K562 (cell line): ENCODE data around the gene YBEY. TPM values are rescaled to one million over a fixed set of nuclear protein-coding genes. Genes with fewer than 3 reads are reported as not detected.
A peak's percentile ranks its signal among the peaks of the same experiment; 100 is the strongest.

ENCODE experiments used
- CHD1 ChIP-seq: fragments of 200-600 bp; sonication (generic); IDR thresholded peaks from one replicate; pipeline ENCODE4 v1.6.1; 2012; ENCODE audit warnings: mild to moderate bottlenecking, moderate library complexity, low read length, inconsistent platforms
- CUX1 ChIP-seq: fragments of 200-800 bp; sonication (Bioruptor generic); IDR thresholded peaks from 2 replicates; pipeline ENCODE4 v1.6.1; 2016; ENCODE audit warnings: missing genetic modification characterization, missing compliant biosample characterization
- CXXC5 ChIP-seq: fragments of 250-450 bp; sonication (Bioruptor Pico); IDR thresholded peaks from 2 replicates; pipeline ENCODE4 v1.8.0; 2022; ENCODE audit warnings: inconsistent platforms, mild to moderate bottlenecking, moderate library complexity
- ELF2 ChIP-seq: fragments of 250-450 bp; sonication (Bioruptor Pico); IDR thresholded peaks from 2 replicates; pipeline ENCODE4 v1.5.0; 2021; ENCODE audit warnings: mild to moderate bottlenecking
- ELK3 ChIP-seq: fragments of 450-650 bp; formaldehyde crosslinking; IDR thresholded peaks from 2 replicates; pipeline ENCODE4 v1.4.0; 2020; ENCODE audit warnings: mild to moderate bottlenecking
- GABPA ChIP-seq: fragments of 200-800 bp; sonication (Bioruptor generic); conservative IDR thresholded peaks from 2 replicates; pipeline ENCODE4 v1.6.1; 2016; ENCODE audit warnings: low read depth, missing genetic modification characterization, missing compliant biosample characterization
- GATA2 ChIP-seq: sonication (generic); formaldehyde crosslinking; IDR thresholded peaks from 2 replicates; pipeline ENCODE4 v1.4.0; 2020; ENCODE audit warnings: mild to moderate bottlenecking, missing genetic modification reagents
- HLTF ChIP-seq: fragments of 450-650 bp; IDR thresholded peaks from 2 replicates; pipeline ENCODE4 v1.6.1; 2016
- HMGXB4 ChIP-seq: sonication (generic); formaldehyde crosslinking; IDR thresholded peaks from 2 replicates; pipeline ENCODE4 v1.8.1; 2023; ENCODE audit warnings: mild to moderate bottlenecking, missing genetic modification reagents
- IRF9 ChIP-seq: fragments of 450-650 bp; IDR thresholded peaks from 2 replicates; pipeline ENCODE4 v1.6.1; 2016; ENCODE audit warnings: missing biosample characterization, missing genetic modification characterization
- KLF6 ChIP-seq: fragments of 250-450 bp; sonication (Bioruptor Pico); IDR thresholded peaks from 2 replicates; pipeline ENCODE4 v1.4.0; 2020; ENCODE audit warnings: mild to moderate bottlenecking, moderate library complexity, borderline replicate concordance
- PHB ChIP-seq: fragments of 250-450 bp; sonication (Bioruptor Pico); IDR thresholded peaks from 2 replicates; pipeline ENCODE4 v1.5.0; 2021
- POLR2AphosphoS5 ChIP-seq: IDR thresholded peaks from 2 replicates; pipeline ENCODE4 v1.6.1; 2011; ENCODE audit warnings: mild to moderate bottlenecking, low read depth, low read length, moderate library complexity; ENCODE audit not compliant: control insufficient read depth, insufficient read depth
- SAFB ChIP-seq: fragments of 200-400 bp; formaldehyde crosslinking; IDR thresholded peaks from 2 replicates; pipeline ENCODE4 v1.6.1; 2017; ENCODE audit warnings: low read depth, low read length, borderline replicate concordance
- SOX6 ChIP-seq: fragments of 450-650 bp; IDR thresholded peaks from 2 replicates; pipeline ENCODE4 v1.6.1; 2014; ENCODE audit warnings: mild to moderate bottlenecking
- SRSF9 ChIP-seq: fragments of 200-400 bp; formaldehyde crosslinking; IDR thresholded peaks from 2 replicates; pipeline ENCODE4 v1.6.1; 2017; ENCODE audit warnings: low read depth, low read length, borderline replicate concordance
- XRCC3 ChIP-seq: fragments of 450-650 bp; IDR thresholded peaks from 2 replicates; pipeline ENCODE4 v1.6.1; 2017; ENCODE audit warnings: mild to moderate bottlenecking, moderate library complexity
- ZBED1 ChIP-seq: IDR thresholded peaks from 2 replicates; pipeline ENCODE4 v1.6.1; 2014
- ZNF224 ChIP-seq: sonication (generic); formaldehyde crosslinking; IDR thresholded peaks from 2 replicates; pipeline ENCODE4 v1.8.0; 2022; ENCODE audit warnings: mild to moderate bottlenecking, missing genetic modification reagents
- polyA plus RNA-seq, 8 experiments: library from polyadenylated mRNA; depleted of rRNA in 4 of 8; stranded (reverse) in 5 of 8; unstranded in 3 of 8; fragments of >200 nt; fragmentation: Nextera tagmentation in 2 of 8; fragmentation: Illumina TruSeq in 1 of 8; extraction: Ambion mirVana in 2 of 8; extraction: Trizol in 1 of 8; gene quantifications; 2 replicates each; pipeline versions ENCODE4 v1.2.1 to v1.2.3, GENCODE V29; 2011 to 2014; ENCODE audit warnings: inconsistent platforms in 1 of 8, missing spikeins in 1 of 8
- total RNA-seq, 7 experiments: library from RNA; depleted of rRNA in 6 of 7; stranded (reverse); fragments of >200 nt in 6 of 7; fragmentation: Illumina TruSeq in 2 of 7; extraction: Trizol in 2 of 7; gene quantifications; 2 replicates each; pipeline versions ENCODE4 v1.2.1 to v1.2.3, GENCODE V29; 2011 to 2021; ENCODE audit warnings: low replicate concordance in 1 of 7

YBEY gene
- total and polyA plus RNA-seq, 9 of the 15 experiments (the other 6 are each of a cell fraction or from before 2014, with no cell fraction given): 6.4 to 28.0 (median 12.4) TPM

- TF ChIP-seq ZBED1: no peak
- peak; percentile 48 for TF ChIP-seq CXXC5 (CRISPR knock-in tag)
- no peak for TF ChIP-seq ELF2 (CRISPR knock-in tag)
- no peak for TF ChIP-seq HLTF
- TF ChIP-seq IRF9: no peak
- TF ChIP-seq SOX6: no peak
- 0 out of 2 replicates have a peak, but pooled peaks have one; percentile 23 for TF ChIP-seq GATA2
- TF ChIP-seq XRCC3: no peak
- TF ChIP-seq PHB: peak; percentile 75; the same call in 1 of the 2 replicates
- no peak for TF ChIP-seq ZNF224
- no peak for TF ChIP-seq SRSF9
- TF ChIP-seq CUX1 (CRISPR knock-in tag): no peak
- TF ChIP-seq POLR2AphosphoS5: peak; percentile 50; the same call in 1 of the 2 replicates
- 0 out of 2 replicates have a peak, but pooled peaks have one; percentile 2 for TF ChIP-seq GABPA (tag)
- no peak for TF ChIP-seq KLF6 (CRISPR knock-in tag)
- TF ChIP-seq CHD1: peak; percentile 45
- peak; percentile 89 for TF ChIP-seq SAFB
- no peak for TF ChIP-seq HMGXB4 (CRISPR knock-in tag)
- TF ChIP-seq ELK3 (CRISPR knock-in tag): no peak
Measured at GRCh38 chr21:46324390-46325072, 38.4 kb downstream of the YBEY start (continued).
